GM23248 (cell line): ENCODE data around the gene B3GALNT2. TPM values are rescaled to one million over a fixed set of nuclear protein-coding genes. Genes with fewer than 3 reads are reported as not detected.

Experiments
- DNase-seq: peaks from one replicate; pipeline ENCODE4 v3.0.0-alpha.2; 2015
- H2AFZ ChIP-seq: fragments of 200-600 bp; sonication (generic); 2 replicates; pipeline ENCODE4 v1.6.1; 2016; ENCODE audit warnings: antibody characterized with exemption
- H3F3A ChIP-seq: fragments of 200-600 bp; sonication (generic); 2 replicates; pipeline ENCODE4 v1.6.1; 2016; ENCODE audit warnings: mild to moderate bottlenecking, antibody characterized with exemption, mixed run types; ENCODE audit not compliant: insufficient read depth
- H3K27ac ChIP-seq: fragments of 200-600 bp; sonication (generic); 2 replicates; pipeline ENCODE4 v1.5.1; 2016; ENCODE audit warnings: mild to moderate bottlenecking
- H3K27me3 ChIP-seq: fragments of 200-600 bp; sonication (generic); replicated peaks from 2 replicates; pipeline ENCODE4 v1.6.1; 2016; ENCODE audit warnings: mild to moderate bottlenecking; ENCODE audit not compliant: insufficient read depth
- H3K36me3 ChIP-seq: fragments of 200-600 bp; sonication (generic); 2 replicates; pipeline ENCODE4 v1.6.1; 2016; ENCODE audit warnings: low read depth, mild to moderate bottlenecking
- H3K4me1 ChIP-seq: fragments of 200-600 bp; sonication (generic); 2 replicates; pipeline ENCODE4 v1.6.1; 2016; ENCODE audit warnings: mild to moderate bottlenecking; ENCODE audit not compliant: insufficient read depth
- H3K4me2 ChIP-seq: fragments of 200-600 bp; sonication (generic); one replicate; pipeline ENCODE4 v1.6.1; 2016; ENCODE audit warnings: mild to moderate bottlenecking; ENCODE audit not compliant: unreplicated experiment
- H3K4me3 ChIP-seq: fragments of 200-600 bp; sonication (generic); 2 replicates; pipeline ENCODE4 v1.5.1; 2016; ENCODE audit warnings: mild to moderate bottlenecking
- H3K79me2 ChIP-seq: fragments of 200-600 bp; sonication (generic); 2 replicates; pipeline ENCODE4 v1.6.1; 2016; ENCODE audit warnings: mild to moderate bottlenecking; ENCODE audit not compliant: insufficient read depth
- H3K9ac ChIP-seq: fragments of 200-600 bp; sonication (generic); 2 replicates; pipeline ENCODE4 v1.6.1; 2016; ENCODE audit warnings: mild to moderate bottlenecking
- H3K9me2 ChIP-seq: fragments of 200-600 bp; sonication (generic); 2 replicates; pipeline ENCODE4 v1.6.1; 2016; ENCODE audit warnings: mixed run types, mild to moderate bottlenecking, moderate library complexity; ENCODE audit not compliant: insufficient read depth
- H3K9me3 ChIP-seq: fragments of 200-600 bp; sonication (generic); one replicate; pipeline ENCODE4 v1.6.1; 2017; ENCODE audit warnings: low read depth
- H4K20me1 ChIP-seq: fragments of 200-600 bp; sonication (generic); 2 replicates; pipeline ENCODE4 v1.6.0; 2016; ENCODE audit not compliant: insufficient read depth
- EZH2 ChIP-seq: fragments of 200-600 bp; sonication (generic); IDR thresholded peaks from 2 replicates; pipeline ENCODE4 v1.6.1; 2018; ENCODE audit warnings: antibody characterized with exemption, mild to moderate bottlenecking; ENCODE audit not compliant: insufficient read depth, poor library complexity, severe bottlenecking
- EZH2phosphoT487 ChIP-seq: fragments of 200-600 bp; sonication (generic); IDR thresholded peaks from 2 replicates; pipeline ENCODE4 v1.6.1; 2018; ENCODE audit warnings: antibody characterized with exemption, moderate library complexity, mild to moderate bottlenecking, low read depth; ENCODE audit not compliant: insufficient read depth
- WGBS, 2 experiments: methylation state at CpG; one replicate each; pipeline ENCODE4 v1.1.6; 2015 to 2017; ENCODE audit warnings: low lambda C conversion rate in 2 of 2, low coverage in 1 of 2; ENCODE audit errors: missing lambda C conversion rate in 2 of 2; 5-methylcytosine and 5-hydroxymethylcytosine counted together
- in situ Hi-C: fragments of 300-500 bp; cut with MboI; formaldehyde crosslinking; loops from 2 replicates; pipeline ENCODE4 v1.15.0; 2020
- polyA plus RNA-seq: library from polyadenylated mRNA; unstranded; fragments of >200 nt; fragmentation: Nextera tagmentation; extraction: Ambion mirVana; gene quantifications from 2 replicates; pipeline ENCODE4 v1.2.1, GENCODE V29; 2016
- total RNA-seq: library from RNA; depleted of rRNA; stranded (reverse); fragments of >200 nt; shearing (Covaris generic); gene quantifications from 2 replicates; pipeline ENCODE4 v1.2.3, GENCODE V29; 2014

B3GALNT2 gene
- total and polyA plus RNA-seq, 2 experiments from 2014 or later = 13.3 to 28.1 TPM

DNA sequence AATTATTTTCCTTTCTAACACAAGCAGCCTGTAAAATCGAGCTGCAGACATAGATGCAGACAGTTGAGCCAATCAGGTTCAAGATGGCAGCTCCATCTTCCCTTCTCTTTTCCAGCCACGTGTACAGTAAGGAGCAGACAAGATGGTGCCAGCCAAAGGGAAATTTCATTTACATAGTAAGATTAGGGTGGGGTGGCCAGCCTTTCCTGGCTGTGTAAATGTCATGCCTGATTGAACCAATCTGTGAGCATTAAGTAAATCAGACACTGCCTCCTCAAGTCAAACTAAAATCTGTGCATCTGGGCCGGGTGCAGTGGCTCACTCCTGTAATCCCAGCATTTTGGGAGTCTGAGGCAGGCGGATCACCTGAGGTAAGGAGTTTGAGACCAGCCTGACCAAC is 76.8 kb downstream of the B3GALNT2 start:
- H3K4me1 ChIP-seq = peaks cover 6% of the 10 kb centered on the region; the same call in 1 of the 2 replicates
- no peaks in the 10 kb centered on the region for H3F3A ChIP-seq
- H3K79me2 ChIP-seq = peaks cover 31% of the 10 kb centered on the region
- in situ Hi-C loops = no loop called here
- H3K4me2 ChIP-seq = no peak overlapping the region
- H3K9me2 ChIP-seq = no peaks in the 10 kb centered on the region
- 57 to 59% methylated on average over 4 of the region's 4 CpGs for WGBS, 2 experiments
- H3K4me3 ChIP-seq = no peak overlapping the region
- no peaks in the 10 kb centered on the region for H3K9me3 ChIP-seq
- H3K27ac ChIP-seq = no peak overlapping the region
- no peak for TF ChIP-seq EZH2phosphoT487
- TF ChIP-seq EZH2 = no peak
- H4K20me1 ChIP-seq = no peaks in the 10 kb centered on the region
- DNase-seq = no peak
- no peak overlapping the region for H3K9ac ChIP-seq
- no peaks in the 10 kb centered on the region for H3K36me3 ChIP-seq
- no peaks in the 10 kb centered on the region for H3K27me3 ChIP-seq
- H2AFZ ChIP-seq = no peak overlapping the region

DNA sequence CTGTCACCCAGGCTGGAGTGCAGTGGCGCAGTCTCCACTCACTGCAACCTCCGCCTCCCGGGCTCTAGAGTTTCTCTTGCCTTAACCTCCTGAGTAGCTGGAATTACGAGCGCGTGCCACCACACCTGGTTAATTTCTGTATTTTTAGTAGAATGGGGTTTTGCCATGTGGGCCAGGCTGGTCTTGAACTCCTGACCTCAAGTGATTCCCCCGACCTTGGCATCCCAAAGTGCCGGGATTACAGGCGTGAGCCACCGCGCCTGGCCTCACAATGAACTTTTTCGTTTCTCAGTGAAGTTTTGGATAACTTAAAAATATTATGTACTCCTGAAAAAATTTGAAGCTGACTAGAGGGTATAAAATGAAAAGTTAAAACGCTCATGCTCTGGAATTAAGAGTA is 77.6 kb downstream of the B3GALNT2 start:
- in situ Hi-C loops = no loop called here
- TF ChIP-seq EZH2 (no peak), EZH2phosphoT487 (no peak)
- Histone ChIP-seq H2AFZ (no peak overlapping the region), H3K9ac (no peak overlapping the region), H3K4me3 (no peak overlapping the region), H3K36me3 (no peaks in the 10 kb centered on the region), H4K20me1 (no peaks in the 10 kb centered on the region), H3K9me3 (no peaks in the 10 kb centered on the region), H3F3A (no peaks in the 10 kb centered on the region), H3K4me1 (peaks cover 6% of the 10 kb centered on the region; the same call in 1 of the 2 replicates), H3K27me3 (no peaks in the 10 kb centered on the region), H3K79me2 (peaks cover 39% of the 10 kb centered on the region), H3K4me2 (no peak overlapping the region), H3K27ac (no peak overlapping the region), H3K9me2 (no peaks in the 10 kb centered on the region)
- DNase-seq = no peak
- WGBS, 2 experiments = 98 to 100% methylated on average over 13 of the region's 13 CpGs

DNA sequence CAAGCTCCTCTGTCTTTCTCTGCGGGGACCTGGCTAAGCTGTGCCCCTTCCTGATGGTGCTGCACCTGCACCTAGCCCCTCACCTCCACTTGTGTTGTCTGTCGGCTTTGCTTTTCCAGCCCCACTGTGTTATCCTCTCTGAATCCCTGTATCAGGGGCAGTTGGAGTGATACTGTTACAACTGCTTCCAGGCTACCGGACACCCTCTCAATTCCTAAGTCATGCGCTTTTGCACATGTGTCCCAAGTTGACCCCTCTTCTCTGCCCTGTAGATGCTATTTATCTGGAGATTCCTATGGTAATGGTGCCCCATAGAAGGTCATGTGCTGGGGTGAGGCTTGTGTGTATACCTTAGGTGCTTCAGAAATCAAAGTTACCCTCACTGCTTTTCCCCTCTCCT is 78.1 kb downstream of the B3GALNT2 start:
- Histone ChIP-seq H3F3A (no peaks in the 10 kb centered on the region), H3K9ac (no peak overlapping the region), H3K79me2 (peaks cover 44% of the 10 kb centered on the region), H3K4me2 (no peak overlapping the region), H3K27me3 (no peaks in the 10 kb centered on the region), H3K4me3 (no peak overlapping the region), H3K36me3 (no peaks in the 10 kb centered on the region), H3K9me3 (no peaks in the 10 kb centered on the region), H2AFZ (no peak overlapping the region), H4K20me1 (no peaks in the 10 kb centered on the region), H3K9me2 (no peaks in the 10 kb centered on the region), H3K4me1 (peaks cover 6% of the 10 kb centered on the region; the same call in 1 of the 2 replicates), H3K27ac (no peak overlapping the region)
- DNase-seq = no peak
- in situ Hi-C loops = no loop called here
- 79 to 84% methylated on average over 4 of the region's 4 CpGs for WGBS, 2 experiments
- no peak for TF ChIP-seq EZH2

DNA sequence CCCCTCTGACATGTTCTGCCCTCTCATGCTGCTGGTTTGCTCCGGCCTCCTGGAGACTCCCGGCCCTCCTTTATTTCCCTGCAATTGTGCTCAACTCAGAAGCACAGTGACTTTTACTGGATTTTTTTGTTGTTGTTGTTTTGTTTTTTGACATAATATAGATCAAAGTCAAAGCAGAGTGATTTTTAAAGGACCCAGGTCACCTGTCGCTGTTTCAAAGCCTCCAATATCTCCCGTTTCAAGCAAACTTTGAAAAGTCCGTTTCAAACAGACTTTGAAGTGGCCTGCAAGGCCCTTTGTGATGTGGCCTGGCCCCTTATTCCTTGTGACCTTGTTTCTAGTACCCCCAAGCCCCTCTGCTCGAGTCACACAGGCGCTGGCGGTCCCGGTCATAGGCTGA is 78.9 kb downstream of the B3GALNT2 start:
- WGBS, 2 experiments = 86 to 90% methylated on average over 9 of the region's 9 CpGs
- H3K9me2 ChIP-seq = no peaks in the 10 kb centered on the region
- TF ChIP-seq EZH2phosphoT487 (no peak), EZH2 (no peak)
- H2AFZ ChIP-seq = no peak overlapping the region
- H3K4me1 ChIP-seq = peaks cover 6% of the 10 kb centered on the region; the same call in 1 of the 2 replicates
- H3K27me3 ChIP-seq = no peaks in the 10 kb centered on the region
- no peak overlapping the region for H3K4me3 ChIP-seq
- no peak overlapping the region for H3K27ac ChIP-seq
- H3K9me3 ChIP-seq = no peaks in the 10 kb centered on the region
- no peak overlapping the region for H3K9ac ChIP-seq
- H3K79me2 ChIP-seq = peaks cover 51% of the 10 kb centered on the region
- in situ Hi-C loops = no loop called here
- no peak overlapping the region for H3K4me2 ChIP-seq
- no peaks in the 10 kb centered on the region for H3K36me3 ChIP-seq
- H3F3A ChIP-seq = no peaks in the 10 kb centered on the region
- no peak for DNase-seq
- no peaks in the 10 kb centered on the region for H4K20me1 ChIP-seq

DNA sequence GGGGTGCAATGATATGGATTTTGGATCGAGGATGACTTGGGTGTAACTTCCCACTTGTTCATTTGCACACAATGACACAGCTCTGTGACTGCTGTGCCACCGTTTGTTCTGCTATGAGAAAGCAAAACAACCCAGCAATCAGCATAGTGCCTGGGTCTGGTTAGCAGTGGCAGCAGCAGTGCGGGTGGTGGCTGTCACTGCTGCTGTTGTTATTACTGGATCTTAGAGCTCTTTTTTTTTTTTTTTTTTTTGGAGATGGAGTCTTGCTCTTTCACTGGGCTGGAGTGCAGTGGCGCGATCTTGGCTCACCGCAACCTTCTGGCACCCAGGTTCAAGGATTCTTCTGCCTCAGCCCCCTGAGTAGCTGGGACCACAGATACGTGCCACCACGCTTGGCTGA is 80.2 kb downstream of the B3GALNT2 start:
- Histone ChIP-seq H3K4me1 (peaks cover 1% of the 10 kb centered on the region; the same call in 1 of the 2 replicates), H3K36me3 (no peaks in the 10 kb centered on the region), H3K9ac (no peak overlapping the region), H2AFZ (no peak overlapping the region), H3K4me2 (no peak overlapping the region), H3K27ac (no peak overlapping the region), H3K9me2 (no peaks in the 10 kb centered on the region), H3K4me3 (no peak overlapping the region), H3F3A (no peaks in the 10 kb centered on the region), H3K27me3 (no peaks in the 10 kb centered on the region), H4K20me1 (no peaks in the 10 kb centered on the region), H3K79me2 (peaks cover 51% of the 10 kb centered on the region), H3K9me3 (no peaks in the 10 kb centered on the region)
- 71 to 72% methylated on average over 8 of the region's 8 CpGs for WGBS, 2 experiments
- in situ Hi-C loops = no loop called here
- TF ChIP-seq EZH2phosphoT487 (no peak), EZH2 (no peak)
- DNase-seq = no peak
